Adrenal gland (tissue), 12 donors: ENCODE measurements around the gene AKAP13. TPM values are rescaled to one million over a fixed set of nuclear protein-coding genes. Genes with fewer than 3 reads are reported as not detected.

ENCODE experiments used
- DNase-seq, 7 donors: peaks; one replicate each; pipeline ENCODE4 v3.0.0-alpha.2; 2019 to 2020
- H3K27ac ChIP-seq, 5 donors: fragments of 200-600 bp; sonication (generic) in 4 of 5; 1 replicate in 3 of 5; 2 replicates in 2 of 5; pipeline versions ENCODE4 v1.5.1 to v1.8.0; 2016 to 2020; ENCODE audit warnings: mild to moderate bottlenecking in 1 of 5
- H3K27me3 ChIP-seq: fragments of 200-600 bp; 2 replicates; pipeline ENCODE4 v1.8.0; 2021
- H3K36me3 ChIP-seq, 2 donors: fragments of 200-600 bp; replicated peaks in 1 of 2; 1 replicate in 1 of 2; 2 replicates in 1 of 2; pipeline versions ENCODE4 v1.5.1 to v1.8.0; 2018 to 2022
- H3K4me1 ChIP-seq, 2 donors: fragments of 200-600 bp; replicated peaks in 1 of 2; 1 replicate in 1 of 2; 2 replicates in 1 of 2; pipeline versions ENCODE4 v1.5.1 to v1.8.0; 2018 to 2021
- H3K4me3 ChIP-seq, 4 donors: fragments of 200-600 bp; sonication (generic) in 3 of 4; one replicate each; pipeline ENCODE4 v1.5.1; 2016 to 2018
- H3K9me3 ChIP-seq, 3 donors: fragments of 200-600 bp; sonication (generic) in 1 of 3; replicated peaks in 1 of 3; 1 replicate in 2 of 3; 2 replicates in 1 of 3; pipeline versions ENCODE4 v1.5.1 to v1.8.0; 2016 to 2021
- CTCF ChIP-seq, 6 experiments: fragments of 450-650 bp in 4 of 6; fragments of 200-600 bp in 2 of 6; sonication (generic) in 1 of 6; IDR thresholded peaks; 1 replicate in 5 of 6; 2 replicates in 1 of 6; pipeline versions ENCODE4 v1.5.1 to v1.8.0; 2016 to 2021; ENCODE audit warnings: antibody characterized with exemption in 6 of 6, mild to moderate bottlenecking in 2 of 6, moderate library complexity in 1 of 6
- POLR2A ChIP-seq, 2 donors: fragments of 450-650 bp; IDR thresholded peaks; one replicate each; pipeline ENCODE4 v1.6.1; 2017; ENCODE audit warnings: antibody characterized with exemption in 2 of 2, mild to moderate bottlenecking in 2 of 2, moderate library complexity in 1 of 2
- WGBS, 4 donors: extraction: QIAGEN DNeasy Blood & Tissue Kit in 2 of 4; methylation state at CpG; one replicate each; pipeline versions ENCODE4 v1.1.5 to v1.1.7; 2013 to 2017; 5-methylcytosine and 5-hydroxymethylcytosine counted together
- intact Hi-C, 2 donors: fragments of 100-400 bp; cut with DNase I; formaldehyde crosslinking; loops; one replicate each; pipeline versions ENCODE4 v1.14.1 to v1.15.0; 2022 to 2023
- polyA plus RNA-seq, 3 donors: library from polyadenylated mRNA; stranded (reverse); fragments of 200-250 nt in 2 of 3; fragments of 350-450 nt in 1 of 3; fragmentation: Illumina TruSeq in 1 of 3; extraction: RNeasy Lipid Tissue Mini Kit (QIAGEN cat#74804) in 1 of 3; gene quantifications; one replicate each; pipeline ENCODE4 v1.2.3, GENCODE V29; 2013 to 2014
- total RNA-seq, 9 donors: library from RNA; depleted of rRNA in 4 of 9; stranded (reverse); fragments of >200 nt in 4 of 9; fragments of 120-200 nt in 1 of 9; fragmentation: NEBNext Ultra II Directional in 1 of 9; extraction: Animal tissue kit (Norgen Biotek cat#: 25700) in 1 of 9; gene quantifications; one replicate each; pipeline versions ENCODE4 v1.1.0 to v1.2.4, GENCODE V29; 2013 to 2023
- donor health status: healthy with polysubstance abuse.
- donor health status: Bipolar disorder and iron deficiency.
- donor health status: DM: yes; HTN: yes; CAD: no.
- donor health status: DM: no; HTN: no; CAD: no.
- donor health status: DM: no; HTN: no; CAD: no.
- donor health status: DM: yes; HTN: yes; CAD: no.

AKAP13 gene
- total and polyA plus RNA-seq, 12 donors, result 42.7 to 144 (median 89.2) TPM

- intact Hi-C loops, result loop anchor here in 1 of 2 donors (10.0 kb wide), 1 partner anchor 47 kb away; no protein-coding TSS in a partner anchor
- Histone ChIP-seq H3K4me3 (no peak overlapping the region), H3K27me3 (no peaks in the 10 kb centered on the region), H3K27ac (no peak overlapping the region), H3K36me3 (no peaks in the 10 kb centered on the region), H3K9me3 (no peaks in the 10 kb centered on the region), H3K4me1 (peaks cover 18 to 43% of the 10 kb centered on the region in 2 donors)
- TF ChIP-seq CTCF (IDR thresholded peaks at IDR 0.05), result no peak
- WGBS, 4 donors, result 85 to 91% (median 87%) methylated on average over 6 of the region's 6 CpGs
- DNase-seq, result no peak
Observed at GRCh38 chr15:85782064-85782463, 401.7 kb downstream of the AKAP13 start.

DNA sequence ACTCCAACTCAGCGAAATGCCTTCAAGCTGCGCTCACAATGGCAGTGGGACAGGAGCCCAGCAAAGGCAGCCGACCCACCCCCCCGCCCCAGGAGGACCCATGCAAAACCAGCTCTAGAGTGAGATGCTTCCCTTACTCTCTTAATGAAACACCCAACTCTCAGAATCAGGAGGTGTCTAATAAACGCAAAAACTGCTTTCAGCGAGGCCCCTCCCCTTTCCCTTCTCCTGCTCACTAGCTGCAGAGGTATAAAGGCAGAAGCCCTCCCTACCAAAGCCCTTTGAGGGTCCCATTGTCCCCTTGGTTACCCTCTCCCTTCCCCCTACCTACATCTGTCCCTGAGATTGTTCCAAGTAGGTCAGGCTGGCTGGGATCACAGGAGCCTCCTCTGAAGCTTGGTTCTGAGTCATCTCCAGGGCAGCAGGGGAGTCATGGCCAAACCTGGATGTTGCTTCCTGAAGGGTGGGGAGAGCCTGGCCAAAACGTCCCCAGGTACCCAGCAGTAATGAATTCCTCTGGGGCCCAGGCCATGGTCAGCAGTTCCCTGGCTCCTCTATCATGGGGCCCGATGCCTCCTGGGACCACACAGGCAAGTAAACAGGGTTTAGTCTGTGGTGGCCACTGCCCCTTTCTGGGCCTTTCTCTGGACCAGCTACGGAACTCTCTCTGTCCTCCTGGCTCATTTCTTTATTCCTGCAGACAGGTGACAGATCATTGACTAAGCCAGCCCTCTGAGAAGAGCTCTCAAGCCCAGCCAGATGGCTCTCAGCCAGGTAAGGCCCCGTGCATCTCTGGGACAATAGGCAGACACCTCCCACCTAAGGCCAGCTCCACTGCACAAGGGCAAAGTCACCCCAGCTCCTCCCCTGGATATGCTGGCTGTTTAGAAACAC is 405.7 kb downstream of the AKAP13 start:
- H3K27me3 ChIP-seq, result no peaks in the 10 kb centered on the region
- 25 to 50% (median 33%) methylated on average over 7 to 10 of the region's 10 CpGs for WGBS, 4 donors
- peak; percentile 61 to 79 (median 74) for DNase-seq
- no peaks in the 10 kb centered on the region for H3K36me3 ChIP-seq
- TF ChIP-seq CTCF (IDR thresholded peaks at IDR 0.05) (no peak), POLR2A (IDR thresholded peaks at IDR 0.05) (no peak)
- H3K4me3 ChIP-seq, result no peak overlapping the region
- intact Hi-C loops, result loop anchor here in 1 of 2 donors (10.0 kb wide), 1 partner anchor 51 kb away; no protein-coding TSS in a partner anchor
- H3K9me3 ChIP-seq, result no peaks in the 10 kb centered on the region
- H3K4me1 ChIP-seq, result peaks cover 18 to 24% of the 10 kb centered on the region in 2 donors
- H3K27ac ChIP-seq, result peak overlapping the region in 3 of 5 donors; percentile 51 to 62 (median 59)

- WGBS, 4 donors, result 54 to 72% (median 69%) methylated on average over 3 of the region's 3 CpGs
- no peak for TF ChIP-seq POLR2A (IDR thresholded peaks at IDR 0.05)
- no peak for TF ChIP-seq CTCF (IDR thresholded peaks at IDR 0.05)
- intact Hi-C loops, result loop anchor here in 1 of 2 donors (10.0 kb wide), 1 partner anchor 52 kb away; no protein-coding TSS in a partner anchor
- no peak for DNase-seq
- no peak overlapping the region for H3K4me3 ChIP-seq
- H3K4me1 ChIP-seq, result peaks cover 18 to 20% of the 10 kb centered on the region in 2 donors
- H3K36me3 ChIP-seq, result no peaks in the 10 kb centered on the region
- no peaks in the 10 kb centered on the region for H3K27me3 ChIP-seq
- H3K9me3 ChIP-seq, result no peaks in the 10 kb centered on the region
- H3K27ac ChIP-seq, result peak overlapping the region in 3 of 5 donors; percentile 51 to 62 (median 59)
Observed at GRCh38 chr15:85786781-85787114, 406.3 kb downstream of the AKAP13 start.

- Histone ChIP-seq H3K27me3 (no peaks in the 10 kb centered on the region), H3K36me3 (no peaks in the 10 kb centered on the region), H3K4me1 (peaks cover 27 to 36% of the 10 kb centered on the region in 2 donors), H3K9me3 (no peaks in the 10 kb centered on the region), H3K27ac (no peak overlapping the region), H3K4me3 (no peak overlapping the region)
- TF ChIP-seq POLR2A (IDR thresholded peaks at IDR 0.05) (no peak), CTCF (IDR thresholded peaks at IDR 0.05) (no peak)
- DNase-seq, result no peak
- intact Hi-C loops, result loop anchor here in 1 of 2 donors (10.0 kb wide), 1 partner anchor 54 kb away; no protein-coding TSS in a partner anchor
- 90 to 97% (median 95%) methylated on average over 11 to 12 of the region's 12 CpGs for WGBS, 4 donors
Observed at GRCh38 chr15:85788771-85789495, 408.5 kb downstream of the AKAP13 start.
